OCI-M2 (cell line): ENCODE data around the gene LY9.

ENCODE experiments used
- DNase-seq: peaks from one replicate; lab custom pipeline; 2025; ENCODE audit not compliant: unreplicated experiment; lab: John Stamatoyannopoulos, UW

The LY9 gene

GRCh38 chr1:160800645-160801408, 4.9 kb downstream of the LY9 start:
- DNase-seq = no peak

GRCh38 chr1:160801836-160802580, 6.0 kb downstream of the LY9 start:
- no peak for DNase-seq

- DNase-seq = no peak
Observed at GRCh38 chr1:160806109-160806665, 10.2 kb downstream of the LY9 start.

GRCh38 chr1:160806784-160807183, 10.8 kb downstream of the LY9 start:
- DNase-seq = no peak

GRCh38 chr1:160807247-160807646, 11.3 kb downstream of the LY9 start:
- no peak for DNase-seq

GRCh38 chr1:160807738-160808137, 11.8 kb downstream of the LY9 start:
- DNase-seq = no peak

- DNase-seq = no peak
Observed at GRCh38 chr1:160808289-160808688, 12.3 kb downstream of the LY9 start.

- no peak for DNase-seq
Observed at GRCh38 chr1:160810486-160810885, 14.5 kb downstream of the LY9 start.

GRCh38 chr1:160811147-160811546, 15.2 kb downstream of the LY9 start:
- DNase-seq = no peak

- no peak for DNase-seq
Observed at GRCh38 chr1:160813215-160813614, 17.2 kb downstream of the LY9 start.

GRCh38 chr1:160814316-160814715, 18.3 kb downstream of the LY9 start:
- no peak for DNase-seq

GRCh38 chr1:160814856-160815255, 18.9 kb downstream of the LY9 start:
- DNase-seq = no peak

GRCh38 chr1:160818207-160818937, 22.4 kb downstream of the LY9 start:
- no peak for DNase-seq

- no peak for DNase-seq
Observed at GRCh38 chr1:160819186-160819585, 23.2 kb downstream of the LY9 start.

- no peak for DNase-seq
Observed at GRCh38 chr1:160821627-160822026, 25.7 kb downstream of the LY9 start.

GRCh38 chr1:160823296-160823695, 27.3 kb downstream of the LY9 start:
- no peak for DNase-seq

- no peak for DNase-seq
Observed at GRCh38 chr1:160826546-160826945, 30.6 kb downstream of the LY9 start.

GRCh38 chr1:160827418-160827817, 31.4 kb downstream of the LY9 start:
- no peak for DNase-seq

- no peak for DNase-seq
Observed at GRCh38 chr1:160829766-160830165, 33.8 kb downstream of the LY9 start.

- DNase-seq = no peak
Observed at GRCh38 chr1:160830321-160831153, 34.6 kb downstream of the LY9 start.
